Activated T-cell treated with anti-CD3 and anti-CD28 coated beads for 4 hours (primary cell): ENCODE results near the gene NRROS.
"Not testable (repeated sequence)": the region's sequence is repeated elsewhere in the genome, so short reads cannot be mapped to it uniquely, and the experiment has no call there.

Source experiments
- DNase-seq: peaks from one replicate; pipeline ENCODE4 v3.0.0-alpha.2; 2020

NRROS gene

DNA sequence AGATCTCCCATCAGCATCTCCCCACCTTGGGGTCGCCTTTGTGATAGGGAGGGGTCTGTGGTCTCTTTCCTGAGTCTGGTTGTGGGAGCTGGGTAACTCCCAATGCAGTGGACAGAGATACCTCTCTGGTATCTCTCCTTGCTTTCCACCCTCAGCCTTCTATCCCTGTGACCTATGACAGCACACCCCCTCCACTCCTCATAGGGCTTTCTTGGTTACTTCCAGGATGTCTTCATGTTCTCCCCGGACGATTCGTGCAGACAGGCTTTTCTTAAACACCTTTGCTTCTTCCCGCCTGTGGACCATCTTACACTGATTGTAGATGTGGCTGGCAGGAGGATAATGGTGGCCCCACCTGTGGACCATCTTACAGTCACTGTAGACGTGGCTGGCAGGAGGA, 14.2 kb upstream of the NRROS start:
- DNase-seq: no peak

DNA sequence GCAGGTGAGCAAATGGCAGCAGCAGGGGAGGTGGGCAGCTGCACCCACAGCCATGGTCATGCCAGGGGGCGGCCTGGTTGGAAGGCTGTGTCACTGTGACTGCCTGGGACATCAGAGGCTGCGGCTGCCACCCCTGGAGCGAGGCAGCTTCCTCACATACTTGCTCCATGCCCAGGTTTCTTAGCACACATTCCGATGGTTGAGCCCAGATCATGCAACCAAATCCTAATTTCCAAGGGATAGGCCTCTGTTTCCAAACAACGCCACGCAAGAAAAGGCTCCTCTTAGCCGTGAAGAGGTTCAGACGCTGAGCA, 11.6 kb upstream of the NRROS start:
- no peak for DNase-seq

GRCh38 chr3:196629228-196629627, 10.3 kb upstream of the NRROS start:
- DNase-seq: no peak

GRCh38 chr3:196631682-196632045, 7.8 kb upstream of the NRROS start:
- no peak for DNase-seq

GRCh38 chr3:196632046-196632751, 7.3 kb upstream of the NRROS start:
- DNase-seq: peak; percentile 69

DNA sequence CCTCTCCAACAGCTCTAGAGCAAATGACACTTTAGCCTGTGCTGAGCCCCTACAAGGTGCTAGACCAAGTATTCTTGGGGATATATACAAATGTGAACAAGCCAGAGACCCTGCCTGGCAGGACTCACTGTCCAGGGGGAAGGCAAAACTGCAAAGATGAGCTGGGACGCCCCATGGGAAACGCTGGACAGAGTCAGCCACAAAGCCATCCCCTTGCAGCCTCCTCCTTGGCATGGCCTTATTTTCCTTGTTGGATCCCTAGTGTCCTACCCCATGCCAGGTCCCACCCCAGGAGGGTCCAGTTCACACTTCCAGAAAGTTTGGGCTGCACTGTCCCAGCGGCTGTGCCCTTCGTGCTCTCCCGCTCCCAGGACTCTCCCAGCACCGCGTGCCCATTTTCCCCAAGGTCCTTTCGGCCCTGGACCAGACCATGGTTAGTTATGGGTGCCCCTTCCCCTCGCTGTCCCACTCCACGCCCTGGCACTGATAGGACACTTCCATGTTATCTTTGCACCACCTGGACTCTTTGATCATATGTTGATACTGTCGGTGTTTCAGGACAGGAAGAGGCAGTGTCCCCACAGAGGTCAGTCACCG, 5.8 kb upstream of the NRROS start:
- DNase-seq: no peak

DNA sequence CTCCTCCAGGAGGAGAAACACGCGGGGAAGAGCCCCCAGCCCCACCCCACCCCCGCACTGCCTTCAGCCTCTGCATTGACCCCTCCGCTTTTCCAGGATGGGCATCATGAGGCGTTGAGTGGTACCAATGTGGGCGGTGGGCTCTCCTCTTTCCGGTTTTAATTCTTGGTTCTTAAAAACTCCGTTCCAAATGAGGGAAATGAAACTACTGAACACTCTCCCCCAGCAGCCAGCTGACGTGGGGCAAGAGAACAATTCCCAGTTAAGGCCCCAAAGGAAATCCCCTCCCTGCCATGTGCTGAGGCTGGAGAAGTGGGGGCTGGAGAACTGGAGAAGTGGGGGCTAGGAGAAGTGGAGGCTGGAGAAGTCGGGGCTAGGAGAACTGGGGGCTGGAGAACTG, 5.3 kb upstream of the NRROS start:
- no peak for DNase-seq

DNA sequence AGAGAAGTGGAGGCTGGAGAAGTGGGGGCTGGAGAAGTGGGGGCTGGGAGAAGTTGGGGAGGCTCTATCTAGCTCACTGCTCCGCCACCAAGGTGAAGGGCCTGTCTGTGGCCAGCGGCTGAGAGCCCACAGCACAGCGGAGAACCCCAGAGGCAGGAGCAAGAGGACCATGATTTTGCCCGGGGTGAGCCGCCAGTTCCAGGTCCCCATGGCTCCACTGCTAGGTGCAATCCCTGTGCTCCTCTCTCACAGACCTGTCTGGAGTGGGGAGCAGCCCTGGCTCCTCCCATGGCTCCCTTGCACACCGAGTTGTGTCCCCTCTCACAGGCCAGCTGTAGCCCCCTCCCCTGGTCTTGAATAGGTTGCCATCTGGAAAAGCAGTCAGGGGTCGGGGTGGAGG, 4.7 kb upstream of the NRROS start:
- no peak for DNase-seq

- DNase-seq: no peak
These were observed 2.8 kb upstream of the NRROS start for GRCh38 chr3:196636369-196637349.

DNA sequence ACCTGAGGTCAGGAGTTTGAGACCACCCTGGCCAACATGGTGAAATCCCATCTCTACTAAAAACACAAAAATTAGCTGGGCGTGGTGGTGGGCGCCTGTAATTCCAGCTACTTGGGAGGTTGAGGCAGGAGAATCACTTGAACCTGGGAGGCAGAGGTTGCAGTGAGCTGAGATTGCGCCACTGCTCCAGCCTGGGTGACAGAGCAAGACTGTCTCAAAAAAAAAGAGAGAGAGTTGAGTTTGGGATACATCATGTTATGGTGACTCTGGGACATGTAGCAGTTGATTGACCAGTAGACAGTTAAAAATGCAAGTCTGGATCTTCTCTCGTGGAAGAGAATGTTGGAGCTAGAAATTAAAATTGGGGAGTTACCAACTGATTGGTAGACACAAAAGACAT, 1.6 kb upstream of the NRROS start:
- not testable (repeated sequence) for DNase-seq

DNA sequence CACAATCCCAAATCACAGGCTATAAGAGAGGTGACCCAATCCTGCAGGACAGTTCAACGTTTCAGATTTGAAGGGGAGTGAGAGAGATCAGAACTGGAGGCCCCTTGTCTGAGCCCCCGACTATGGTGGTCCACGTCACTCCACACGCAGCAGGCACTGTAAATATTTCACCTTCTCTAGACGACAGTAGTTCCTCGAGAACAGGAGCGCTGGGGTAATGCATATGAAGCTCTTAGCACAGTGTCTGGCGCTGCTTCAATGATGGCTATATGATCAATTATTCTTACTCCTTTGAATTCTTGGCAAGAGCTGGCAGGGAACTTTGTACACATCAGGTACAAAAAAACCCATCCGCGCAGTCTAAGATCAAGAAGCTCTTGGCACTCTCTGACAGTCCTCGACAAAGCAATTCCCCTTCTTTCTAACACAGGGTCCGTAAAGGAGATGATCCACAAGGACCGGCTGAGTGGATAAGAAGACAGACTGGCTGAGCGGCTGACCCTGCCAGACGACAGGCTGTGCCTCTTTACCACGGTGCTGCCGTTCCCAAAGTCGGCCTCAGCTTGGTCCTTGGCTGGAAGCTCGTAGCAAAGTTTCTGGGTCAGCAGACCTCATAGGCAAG, 522 bp upstream of the NRROS start:
- no peak for DNase-seq

GRCh38 chr3:196640297-196641018, 964 bp downstream of the NRROS start:
- DNase-seq: no peak

DNA sequence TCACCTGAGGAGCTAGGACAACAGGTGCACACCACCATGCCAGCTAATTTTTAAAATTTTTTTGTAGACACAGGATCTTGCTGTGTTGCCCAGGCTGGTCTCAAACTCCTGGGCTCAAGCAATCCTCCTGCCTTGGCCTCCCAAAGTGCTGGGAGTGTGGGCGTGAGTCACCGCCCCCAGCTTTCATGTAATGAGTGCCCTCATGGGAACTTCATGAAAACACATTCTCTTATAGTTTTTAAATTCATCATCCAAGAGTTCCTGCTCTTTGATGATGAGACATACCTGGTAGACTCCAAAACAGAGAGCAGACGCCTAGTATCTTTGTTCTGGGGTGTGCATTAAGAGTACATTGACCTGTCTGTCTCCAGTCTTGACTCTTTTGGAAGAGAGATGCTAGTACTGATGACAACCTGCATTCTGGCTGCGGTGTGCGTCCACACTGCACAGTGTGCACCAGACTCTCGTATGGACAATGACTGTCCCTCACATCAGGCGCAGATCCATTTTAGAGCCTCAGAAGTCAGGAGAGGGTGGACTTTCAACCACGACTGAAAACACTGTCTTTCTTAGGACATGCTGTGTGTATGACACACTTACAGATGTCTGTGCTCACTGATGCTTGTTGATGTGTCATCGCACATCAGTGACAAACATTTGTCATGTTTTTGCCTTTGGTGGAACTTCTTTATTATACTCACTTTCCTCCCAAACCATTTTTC, 2.0 kb downstream of the NRROS start:
- no peak for DNase-seq

DNA sequence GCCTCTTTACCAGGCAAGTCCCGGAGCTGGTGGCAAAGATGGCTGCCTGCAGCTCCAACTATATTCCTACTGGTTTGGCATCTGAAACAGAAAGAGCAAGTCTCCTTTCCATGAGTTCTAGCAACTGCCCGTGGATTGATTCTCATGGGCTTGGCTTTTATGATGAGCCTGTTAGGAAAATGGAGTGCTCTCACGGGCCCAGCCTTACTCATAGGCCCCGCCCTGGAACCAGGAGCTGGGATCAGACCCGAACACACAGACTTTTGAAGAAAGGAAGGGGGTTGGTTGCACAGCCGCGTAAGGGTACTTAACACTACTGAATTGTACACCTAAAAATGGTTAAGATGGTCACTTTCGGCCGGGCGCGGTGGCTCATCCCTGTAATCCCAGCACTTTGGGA, 2.9 kb downstream of the NRROS start:
- no peak for DNase-seq

GRCh38 chr3:196643201-196643749, 3.8 kb downstream of the NRROS start:
- no peak for DNase-seq

- no peak for DNase-seq
These were observed 4.3 kb downstream of the NRROS start for GRCh38 chr3:196643761-196644160.

- DNase-seq: no peak
These were observed 5.6 kb downstream of the NRROS start for GRCh38 chr3:196645096-196645495.

DNA sequence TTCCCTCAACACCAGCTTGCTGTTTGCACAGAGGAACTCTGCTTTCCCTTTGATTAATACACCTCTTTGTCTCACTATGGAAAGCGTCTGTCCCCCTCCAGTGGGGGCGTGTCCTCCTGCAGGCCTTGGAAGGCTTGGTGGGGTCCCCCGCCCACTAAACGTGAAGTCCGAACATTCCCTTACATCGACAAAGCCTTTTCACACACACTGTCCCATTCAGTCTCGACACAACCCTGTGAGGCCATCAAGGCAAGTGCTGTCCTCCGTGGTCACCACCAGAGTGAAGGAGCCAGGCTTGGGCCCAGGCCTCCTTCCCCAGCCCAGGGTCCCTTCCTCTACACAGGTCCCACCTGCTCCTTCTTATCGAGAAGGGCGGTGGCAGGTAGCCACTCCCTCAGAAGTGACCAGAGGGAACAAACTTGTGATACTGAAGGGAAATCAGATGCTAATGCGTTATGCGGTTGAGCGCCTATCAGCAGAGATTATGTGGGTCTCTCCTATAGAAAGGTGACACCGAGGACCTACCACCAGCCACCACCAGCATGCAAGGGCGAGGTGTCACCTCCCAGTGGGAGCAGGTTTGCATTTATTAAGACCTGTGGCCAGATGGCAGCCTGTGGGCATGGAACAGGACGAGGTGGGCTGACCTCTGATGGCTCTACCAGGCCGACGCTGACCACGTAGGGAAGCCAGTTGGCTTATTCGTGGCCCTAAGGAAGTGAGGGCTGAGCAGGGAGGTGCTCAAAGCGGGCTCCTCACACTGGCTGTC, 6.6 kb downstream of the NRROS start:
- no peak for DNase-seq

- no peak for DNase-seq
These were observed 7.2 kb downstream of the NRROS start for GRCh38 chr3:196646666-196647216.

- DNase-seq: no peak
These were observed 11.3 kb downstream of the NRROS start for GRCh38 chr3:196650740-196651311.
